Ovary (tissue), 9 donors: ENCODE results near the gene SNX24. TPM values are rescaled to one million over a fixed set of nuclear protein-coding genes. Genes with fewer than 3 reads are reported as not detected.

Source experiments
- DNase-seq, 5 donors: peaks; one replicate each; pipeline ENCODE4 v3.0.0-alpha.2; 2019 to 2020
- H3K27ac ChIP-seq, 2 donors: fragments of 200-600 bp; one replicate each; pipeline versions ENCODE4 v1.5.1 to v1.8.0; 2019 to 2022
- H3K27me3 ChIP-seq: fragments of 200-600 bp; one replicate; pipeline ENCODE4 v1.8.0; 2022
- H3K36me3 ChIP-seq: fragments of 200-600 bp; sonication (generic); one replicate; pipeline ENCODE4 v1.5.1; 2019
- H3K4me1 ChIP-seq: one replicate; pipeline ENCODE4 v1.8.1; 2013; ENCODE audit warnings: mild to moderate bottlenecking, moderate library complexity; ENCODE audit not compliant: insufficient read depth
- H3K4me3 ChIP-seq: fragments of 200-600 bp; sonication (generic); one replicate; pipeline ENCODE4 v1.5.1; 2017
- H3K9me3 ChIP-seq, 2 donors: fragments of 200-600 bp in 1 of 2; sonication (generic) in 1 of 2; one replicate each; pipeline versions ENCODE4 v1.5.1 to v1.8.1; 2013 to 2019; ENCODE audit warnings: mild to moderate bottlenecking in 1 of 2, moderate library complexity in 1 of 2
- EP300 ChIP-seq: sonication (generic); formaldehyde crosslinking; IDR thresholded peaks from one replicate; pipeline ENCODE4 v1.6.1; 2017; ENCODE audit warnings: antibody characterized with exemption
- POLR2A ChIP-seq: fragments of 450-650 bp; IDR thresholded peaks from one replicate; pipeline ENCODE4 v1.6.1; 2017; ENCODE audit warnings: antibody characterized with exemption, mild to moderate bottlenecking, moderate library complexity
- WGBS, 3 donors: extraction: QIAGEN DNeasy Blood & Tissue Kit in 1 of 3; methylation state at CpG; one replicate each; pipeline versions ENCODE4 v1.1.5 to v1.1.7; 2013 to 2017; 5-methylcytosine and 5-hydroxymethylcytosine counted together
- intact Hi-C, 4 donors: fragments of 100-400 bp; cut with DNase I; formaldehyde crosslinking; loops; one replicate each; pipeline versions ENCODE4 v1.11.0 to v1.15.1; 2022 to 2023
- polyA plus RNA-seq, 2 donors: library from polyadenylated mRNA; stranded (reverse); fragments of 200-250 nt in 1 of 2; fragments of 350-450 nt in 1 of 2; fragmentation: Illumina TruSeq in 1 of 2; extraction: RNeasy Lipid Tissue Mini Kit (QIAGEN cat#74804) in 1 of 2; gene quantifications; one replicate each; pipeline ENCODE4 v1.2.3, GENCODE V29; 2013 to 2014
- total RNA-seq, 7 donors: library from RNA; depleted of rRNA in 2 of 7; stranded (reverse); fragments of >200 nt in 2 of 7; fragmentation: NEBNext Ultra II Directional in 3 of 7; extraction: Animal tissue kit (Norgen Biotek cat#: 25700) in 3 of 7; gene quantifications; one replicate each; pipeline versions ENCODE4 v1.1.0 to v1.2.4, GENCODE V29; 2016 to 2023
- TF ChIP-seq, protein P1 (sequence below), 3 donors: fragments of 450-650 bp in 2 of 3; fragments of 200-600 bp in 1 of 3; IDR thresholded peaks; one replicate each; pipeline versions ENCODE4 v1.5.1 to v1.8.0; 2016 to 2022; ENCODE audit warnings: antibody characterized with exemption in 3 of 3, mild to moderate bottlenecking in 1 of 3
- donor health status: DM: no; HTN: no; CAD: no; lungs with moderate emphysema.
- donor health status: DM: no; HTN: no; CAD: no.
- donor health status: Bipolar disorder and iron deficiency.
- donor health status: DM: yes; HTN: yes; CAD: no.
- donor health status: DM: no; HTN: no; CAD: no.
- donor health status: DM: yes; HTN: yes; CAD: no.

Gene SNX24
- total and polyA plus RNA-seq, 9 donors: 4.1 to 19.1 (median 9.0) TPM

DNA sequence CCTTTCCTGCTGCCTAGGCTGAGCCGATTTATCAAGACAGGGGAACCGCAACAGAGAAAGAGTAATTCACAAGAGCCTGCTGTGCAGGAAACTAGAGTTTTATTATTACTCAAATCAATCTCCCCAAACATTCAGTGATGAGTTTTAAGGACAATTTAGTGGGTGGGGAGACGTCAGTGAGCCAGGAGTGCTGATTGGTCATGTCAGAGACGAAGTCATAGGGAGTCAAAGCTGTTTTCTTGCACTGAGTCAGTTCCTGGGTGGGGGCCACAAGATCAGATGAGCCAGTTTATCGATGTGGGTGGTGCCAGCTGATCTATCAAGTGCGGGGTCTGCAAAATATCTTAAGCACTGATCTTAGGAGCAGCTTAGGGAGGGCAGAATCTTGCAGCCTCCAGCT lies 19.0 kb downstream of the SNX24 start:
- no peak overlapping the region for H3K4me3 ChIP-seq
- no peak for DNase-seq
- H3K4me1 ChIP-seq: no peaks in the 10 kb centered on the region
- no peaks in the 10 kb centered on the region for H3K9me3 ChIP-seq
- intact Hi-C loops: no loop called here
- no peaks in the 10 kb centered on the region for H3K27me3 ChIP-seq
- no peaks in the 10 kb centered on the region for H3K36me3 ChIP-seq
- WGBS, 3 donors: 83 to 91% (median 90%) methylated on average over 6 of the region's 6 CpGs
- TF ChIP-seq POLR2A (no peak), EP300 (no peak)
- TF ChIP-seq, protein P1, sequence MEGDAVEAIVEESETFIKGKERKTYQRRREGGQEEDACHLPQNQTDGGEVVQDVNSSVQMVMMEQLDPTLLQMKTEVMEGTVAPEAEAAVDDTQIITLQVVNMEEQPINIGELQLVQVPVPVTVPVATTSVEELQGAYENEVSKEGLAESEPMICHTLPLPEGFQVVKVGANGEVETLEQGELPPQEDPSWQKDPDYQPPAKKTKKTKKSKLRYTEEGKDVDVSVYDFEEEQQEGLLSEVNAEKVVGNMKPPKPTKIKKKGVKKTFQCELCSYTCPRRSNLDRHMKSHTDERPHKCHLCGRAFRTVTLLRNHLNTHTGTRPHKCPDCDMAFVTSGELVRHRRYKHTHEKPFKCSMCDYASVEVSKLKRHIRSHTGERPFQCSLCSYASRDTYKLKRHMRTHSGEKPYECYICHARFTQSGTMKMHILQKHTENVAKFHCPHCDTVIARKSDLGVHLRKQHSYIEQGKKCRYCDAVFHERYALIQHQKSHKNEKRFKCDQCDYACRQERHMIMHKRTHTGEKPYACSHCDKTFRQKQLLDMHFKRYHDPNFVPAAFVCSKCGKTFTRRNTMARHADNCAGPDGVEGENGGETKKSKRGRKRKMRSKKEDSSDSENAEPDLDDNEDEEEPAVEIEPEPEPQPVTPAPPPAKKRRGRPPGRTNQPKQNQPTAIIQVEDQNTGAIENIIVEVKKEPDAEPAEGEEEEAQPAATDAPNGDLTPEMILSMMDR (IDR thresholded peaks at IDR 0.05): no peak
- no peak overlapping the region for H3K27ac ChIP-seq

DNA sequence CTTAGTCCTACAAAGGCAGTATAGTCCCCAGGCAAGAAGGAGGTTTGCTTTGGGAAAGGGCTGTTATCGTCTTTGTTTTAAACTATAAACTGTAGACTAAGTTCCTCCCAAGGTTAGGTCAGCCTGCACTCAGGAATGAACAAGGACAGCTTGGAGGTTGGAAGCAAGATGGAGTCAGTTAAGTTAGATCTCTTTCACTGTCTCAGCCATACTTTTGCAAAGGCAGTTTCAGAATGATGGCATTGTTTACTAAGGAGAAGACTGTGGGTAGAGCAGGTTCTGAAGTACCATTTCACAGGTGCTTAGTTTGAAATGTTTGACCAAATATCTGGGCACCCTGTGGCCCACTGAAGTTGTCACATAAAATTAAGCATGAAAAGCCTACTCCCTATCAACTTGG lies 19.4 kb downstream of the SNX24 start:
- no peaks in the 10 kb centered on the region for H3K27me3 ChIP-seq
- intact Hi-C loops: no loop called here
- H3K27ac ChIP-seq: no peak overlapping the region
- no peak for DNase-seq
- H3K4me1 ChIP-seq: no peaks in the 10 kb centered on the region
- no peak overlapping the region for H3K4me3 ChIP-seq
- TF ChIP-seq, protein P1 (IDR thresholded peaks at IDR 0.05): no peak
- TF ChIP-seq EP300 (no peak), POLR2A (no peak)
- whole genome bisulfite sequencing, 3 donors: 14 to 19% (median 15%) methylated on average over 1 of the region's 1 CpG
- no peaks in the 10 kb centered on the region for H3K9me3 ChIP-seq
- H3K36me3 ChIP-seq: no peaks in the 10 kb centered on the region

DNA sequence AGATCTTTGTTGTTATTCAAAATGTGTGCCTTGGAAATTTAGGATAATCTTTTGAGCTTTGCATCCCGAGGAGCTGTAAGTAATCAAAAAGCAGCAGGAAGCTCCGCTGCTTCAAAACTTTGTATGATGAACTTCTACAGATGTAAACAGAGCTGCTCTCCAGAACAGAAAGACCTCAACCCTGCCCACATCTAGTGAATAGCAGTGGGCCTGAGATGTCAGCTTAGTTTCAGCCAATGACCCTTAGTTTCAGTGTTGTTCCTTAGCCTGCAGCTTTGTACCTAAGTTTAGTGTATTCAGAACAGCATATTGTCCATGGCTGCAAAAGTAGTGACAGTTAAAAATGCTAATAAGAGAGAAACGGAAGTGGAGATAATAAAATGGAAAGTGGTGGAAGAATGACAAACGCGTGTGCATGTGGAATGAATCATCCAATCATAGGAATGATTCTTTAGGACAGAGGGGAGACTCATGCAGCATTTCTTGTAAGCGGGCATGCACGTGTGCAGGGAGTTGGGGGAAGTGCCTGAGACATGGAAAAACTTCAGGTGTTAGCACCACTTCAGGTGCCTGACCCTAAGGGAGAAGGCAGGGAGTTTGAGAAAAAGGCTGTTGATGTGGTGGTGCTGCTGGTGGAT lies 24.9 kb downstream of the SNX24 start:
- Histone ChIP-seq H3K27ac (no peak overlapping the region), H3K27me3 (no peaks in the 10 kb centered on the region), H3K36me3 (no peaks in the 10 kb centered on the region), H3K9me3 (no peaks in the 10 kb centered on the region), H3K4me3 (no peak overlapping the region), H3K4me1 (peaks cover 5% of the 10 kb centered on the region)
- DNase-seq: no peak
- intact Hi-C loops: no loop called here
- no peak for TF ChIP-seq EP300
- TF ChIP-seq, protein P1 (IDR thresholded peaks at IDR 0.05): no peak
- TF ChIP-seq POLR2A: no peak
- WGBS, 3 donors: 51 to 68% (median 61%) methylated on average over 7 of the region's 7 CpGs

DNA sequence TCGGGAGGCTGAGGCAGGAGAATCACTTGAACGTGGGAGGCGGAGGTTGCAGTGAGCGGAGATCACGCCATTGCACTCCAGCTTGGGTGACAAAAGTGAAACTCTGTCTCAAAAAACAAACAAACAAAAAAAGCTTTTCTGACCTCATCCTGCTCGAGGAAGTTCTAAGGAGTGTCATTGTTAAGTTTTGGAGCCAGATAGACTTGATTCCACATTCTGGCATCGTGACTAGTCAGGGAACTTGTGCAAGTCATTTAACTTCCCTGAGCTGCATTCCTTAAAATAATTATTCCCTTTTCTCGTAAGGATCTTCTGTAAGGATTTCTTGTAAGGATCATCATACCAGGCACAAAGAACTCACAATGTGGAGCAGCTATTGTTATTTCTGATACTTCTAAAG lies 26.2 kb downstream of the SNX24 start:
- 89 to 95% (median 93%) methylated on average over 8 of the region's 8 CpGs for WGBS, 3 donors
- DNase-seq: no peak
- Histone ChIP-seq H3K4me1 (peaks cover 5% of the 10 kb centered on the region), H3K4me3 (no peak overlapping the region), H3K27me3 (no peaks in the 10 kb centered on the region), H3K36me3 (no peaks in the 10 kb centered on the region), H3K9me3 (no peaks in the 10 kb centered on the region), H3K27ac (no peak overlapping the region)
- intact Hi-C loops: no loop called here
- TF ChIP-seq POLR2A: no peak
- no peak for TF ChIP-seq EP300
- TF ChIP-seq, protein P1 (IDR thresholded peaks at IDR 0.05): no peak
